Measurements from ENCODE around the gene GREB1.

GRCh38 chr2:11680901-11681721, 147.3 kb downstream of the GREB1 start:
- no peak for TF ChIP-seq BHLHE40 (IDR thresholded peaks at IDR 0.05; ENCODE audit: borderline replicate concordance)
- TF ChIP-seq FOXM1 (IDR thresholded peaks at IDR 0.05; ENCODE audit: borderline replicate concordance) = no peak
- no peak for TF ChIP-seq NFRKB (IDR thresholded peaks at IDR 0.05)
- no peak for TF ChIP-seq SUZ12 (IDR thresholded peaks at IDR 0.05)
- no peak for TF ChIP-seq SP1 (IDR thresholded peaks at IDR 0.05)
- TF ChIP-seq FOXA1 (IDR thresholded peaks at IDR 0.05) = no peak
- no peak for TF ChIP-seq CTBP1 (IDR thresholded peaks at IDR 0.05; ENCODE audit: borderline replicate concordance)
- TF ChIP-seq ZNF384 (IDR thresholded peaks at IDR 0.05) = no peak
- TF ChIP-seq HDGF (IDR thresholded peaks at IDR 0.05; ENCODE audit: borderline replicate concordance) = no peak
- TF ChIP-seq FOXK2 (IDR thresholded peaks at IDR 0.05) = no peak
- no peak for TF ChIP-seq TARDBP (IDR thresholded peaks at IDR 0.05)
- TF ChIP-seq LEF1 (IDR thresholded peaks at IDR 0.05; ENCODE audit: borderline replicate concordance) = no peak
- TF ChIP-seq ELF4 (IDR thresholded peaks at IDR 0.05) = no peak
- TF ChIP-seq ARNT (IDR thresholded peaks at IDR 0.05) = no peak

Measured in HEK293T (cell line).